ENCODE measurements around the gene RBM10.

Gene RBM10

GRCh38 chrX:47234583-47234982, 89.6 kb downstream of the RBM10 start:
- TF ChIP-seq Cebpa-rat (IDR thresholded peaks at IDR 0.05) = no peak
- Histone ChIP-seq H3K9me3 (replicated peaks in 1 of 11) (peaks cover 0 to 12% (median 11%) of the 10 kb centered on the region in 11 experiments; a peak in 11 of 22 replicates), H4K20me1 (peaks cover 0 to 21% (median 5%) of the 10 kb centered on the region in 11 experiments; a peak in 9 of 22 replicates), H3K4me1 (peaks cover 0 to 24% (median 7%) of the 10 kb centered on the region in 10 experiments; a peak in 13 of 20 replicates), H3K4me2 (peak overlapping the region in 8 of 11 experiments; percentile 52 to 80 (median 64); a peak in 17 of 22 replicates), H3K27ac (peak overlapping the region in 8 of 11 experiments; percentile 81 to 93 (median 88); a peak in 14 of 22 replicates), H3K4me3 (peak overlapping the region in 9 of 10 experiments; percentile 62 to 78 (median 69); a peak in 13 of 20 replicates), H3K36me3 (peaks cover under 1 to 23% (median 13%) of the 10 kb centered on the region in 11 experiments; a peak in 17 of 22 replicates), H3K9ac (peak overlapping the region in 6 of 11 experiments; percentile 73 to 90 (median 87); a peak in 7 of 22 replicates), H3K27me3 (peaks cover 63 to 97% (median 96%) of the 10 kb centered on the region in 11 experiments)

GRCh38 chrX:47235691-47236103, 90.7 kb downstream of the RBM10 start:
- TF ChIP-seq Cebpa-rat (IDR thresholded peaks at IDR 0.05) = no peak

More at GRCh38 chrX:47235691-47236103, 90.7 kb downstream of the RBM10 start:
- Histone ChIP-seq H3K9me3 (replicated peaks in 1 of 11) (peaks cover 0 to 12% (median 11%) of the 10 kb centered on the region in 11 experiments; a peak in 11 of 22 replicates), H3K4me3 (no peak overlapping the region), H3K27me3 (peaks cover 75 to 100% (median 99%) of the 10 kb centered on the region in 11 experiments), H3K36me3 (peaks cover 10 to 25% (median 18%) of the 10 kb centered on the region in 11 experiments; a peak in 20 of 22 replicates), H4K20me1 (peaks cover 0 to 27% (median 7%) of the 10 kb centered on the region in 11 experiments; a peak in 10 of 22 replicates), H3K4me2 (peak overlapping the region in 1 of 11 experiments; percentile 5; a peak in 1 of 22 replicates), H3K9ac (no peak overlapping the region), H3K4me1 (peaks cover 0 to 24% (median 7%) of the 10 kb centered on the region in 10 experiments; a peak in 13 of 20 replicates), H3K27ac (no peak overlapping the region)
